HEK293 (cell line): ENCODE results near the gene CAPRIN2.

Experiments used
- CTCF ChIA-PET: fragments of 350-600 bp; formaldehyde crosslinking; extraction: SDS; loops from one replicate; lab custom pipeline; 2021; ENCODE audit warnings: antibody characterized with exemption; lab: Yijun Ruan, JAX
- POLR2A ChIA-PET: fragments of 300-600 bp; formaldehyde crosslinking; extraction: SDS; loops from one replicate; lab custom pipeline; 2020; ENCODE audit warnings: antibody characterized with exemption, inconsistent platforms; lab: Yijun Ruan, JAX
- H3K27ac ChIP-seq: fragments of 200-500 bp; sonication (Bioruptor generic); 2 replicates; pipeline ENCODE4 v1.5.1; 2014; ENCODE audit warnings: low read depth, low read length, control low read depth, inconsistent platforms; ENCODE audit errors: extremely low read depth
- H3K36me3 ChIP-seq, 2 experiments: fragments of 200-500 bp in 1 of 2; sonication (Bioruptor generic) in 1 of 2; 1 replicate in 1 of 2; 2 replicates in 1 of 2; pipeline ENCODE4 v1.5.1; 2014 to 2017; ENCODE audit warnings: inconsistent platforms in 2 of 2, low read length in 2 of 2; ENCODE audit not compliant: control insufficient read depth in 2 of 2, insufficient read depth in 1 of 2
- H3K4me1 ChIP-seq: fragments of 200-500 bp; sonication (Bioruptor generic); 2 replicates; pipeline ENCODE4 v1.5.1; 2014; ENCODE audit warnings: mild to moderate bottlenecking, low read length, inconsistent platforms; ENCODE audit not compliant: control insufficient read depth, insufficient read depth
- H3K4me3 ChIP-seq: 2 replicates; pipeline ENCODE4 v1.5.1; 2011; ENCODE audit warnings: low read depth, mild to moderate bottlenecking, control low read depth, low read length, moderate library complexity
- H3K9me3 ChIP-seq: fragments of 200-500 bp; sonication (Bioruptor generic); 2 replicates; pipeline ENCODE4 v1.5.1; 2014; ENCODE audit warnings: low read depth, low read length, inconsistent platforms; ENCODE audit not compliant: control insufficient read depth, insufficient read depth
- AEBP2 ChIP-seq: fragments of 450-650 bp; formaldehyde crosslinking; IDR thresholded peaks from 2 replicates; pipeline ENCODE4 v1.5.1; 2016; ENCODE audit warnings: missing biosample characterization, missing genetic modification characterization, borderline replicate concordance
- IKZF3 ChIP-seq: fragments of 450-650 bp; IDR thresholded peaks from 2 replicates; pipeline ENCODE4 v1.5.0; 2018; ENCODE audit warnings: missing biosample characterization, mild to moderate bottlenecking, missing genetic modification characterization, moderate library complexity
- PRDM10 ChIP-seq: fragments of 450-650 bp; formaldehyde crosslinking; IDR thresholded peaks from 2 replicates; pipeline ENCODE4 v1.5.1; 2016; ENCODE audit warnings: missing biosample characterization, missing genetic modification characterization
- REPIN1 ChIP-seq: fragments of 450-650 bp; formaldehyde crosslinking; IDR thresholded peaks from 2 replicates; pipeline ENCODE4 v1.5.1; 2017; ENCODE audit warnings: missing biosample characterization, missing genetic modification characterization, low read depth
- SCRT2 ChIP-seq: fragments of 450-650 bp; formaldehyde crosslinking; IDR thresholded peaks from 2 replicates; pipeline ENCODE4 v1.5.1; 2016; ENCODE audit warnings: missing biosample characterization, missing genetic modification characterization
- WT1 ChIP-seq: fragments of 450-650 bp; formaldehyde crosslinking; IDR thresholded peaks from 2 replicates; pipeline ENCODE4 v1.5.1; 2016; ENCODE audit warnings: missing biosample characterization, missing genetic modification characterization
- ZBTB49 ChIP-seq: fragments of 450-650 bp; formaldehyde crosslinking; IDR thresholded peaks from 2 replicates; pipeline ENCODE4 v1.5.1; 2016; ENCODE audit warnings: missing biosample characterization, missing genetic modification characterization, low read depth
- ZBTB7A ChIP-seq: fragments of 450-650 bp; formaldehyde crosslinking; IDR thresholded peaks from 2 replicates; pipeline ENCODE4 v1.5.1; 2016; ENCODE audit warnings: low read depth, missing biosample characterization, missing genetic modification characterization
- ZNF132 ChIP-seq: fragments of 450-650 bp; formaldehyde crosslinking; IDR thresholded peaks from 2 replicates; pipeline ENCODE4 v1.5.1; 2017; ENCODE audit warnings: missing biosample characterization, missing genetic modification characterization, borderline replicate concordance
- ZNF174 ChIP-seq: fragments of 450-650 bp; formaldehyde crosslinking; IDR thresholded peaks from 2 replicates; pipeline ENCODE4 v1.5.0; 2017; ENCODE audit warnings: missing biosample characterization, mild to moderate bottlenecking, missing genetic modification characterization
- ZNF2 ChIP-seq: fragments of 450-650 bp; formaldehyde crosslinking; IDR thresholded peaks from 2 replicates; pipeline ENCODE4 v1.5.1; 2016; ENCODE audit warnings: missing biosample characterization, missing genetic modification characterization
- ZNF221 ChIP-seq: fragments of 450-650 bp; formaldehyde crosslinking; IDR thresholded peaks from 2 replicates; pipeline ENCODE4 v1.5.1; 2017; ENCODE audit warnings: missing biosample characterization, missing genetic modification characterization, borderline replicate concordance
- ZNF335 ChIP-seq: fragments of 450-650 bp; formaldehyde crosslinking; conservative IDR thresholded peaks from 2 replicates; pipeline ENCODE4 v1.5.1; 2016; ENCODE audit warnings: missing biosample characterization, missing genetic modification characterization
- ZNF426 ChIP-seq: fragments of 450-650 bp; formaldehyde crosslinking; IDR thresholded peaks from 2 replicates; pipeline ENCODE4 v1.5.1; 2017; ENCODE audit warnings: missing biosample characterization, missing genetic modification characterization, mild to moderate bottlenecking, inconsistent platforms, moderate library complexity
- ZNF530 ChIP-seq: fragments of 450-650 bp; formaldehyde crosslinking; IDR thresholded peaks from 2 replicates; pipeline ENCODE4 v1.5.1; 2016; ENCODE audit warnings: low read depth, missing biosample characterization, missing genetic modification characterization
- ZNF549 ChIP-seq: fragments of 450-650 bp; IDR thresholded peaks from 2 replicates; pipeline ENCODE4 v1.5.1; 2018; ENCODE audit warnings: missing biosample characterization, missing genetic modification characterization, mild to moderate bottlenecking, inconsistent platforms, moderate library complexity
- ZNF600 ChIP-seq: fragments of 450-650 bp; formaldehyde crosslinking; IDR thresholded peaks from 2 replicates; pipeline ENCODE4 v1.5.1; 2016; ENCODE audit warnings: missing biosample characterization, missing genetic modification characterization
- ZNF629 ChIP-seq: fragments of 450-650 bp; formaldehyde crosslinking; IDR thresholded peaks from 2 replicates; pipeline ENCODE4 v1.5.1; 2017; ENCODE audit warnings: missing biosample characterization, missing genetic modification characterization
- ZNF654 ChIP-seq: fragments of 450-650 bp; formaldehyde crosslinking; IDR thresholded peaks from 2 replicates; pipeline ENCODE4 v1.5.1; 2016; ENCODE audit warnings: low read depth, missing biosample characterization, missing genetic modification characterization
- ZNF76 ChIP-seq: fragments of 450-650 bp; formaldehyde crosslinking; IDR thresholded peaks from 2 replicates; pipeline ENCODE4; 2016; ENCODE audit warnings: low read depth, missing biosample characterization, missing genetic modification characterization, borderline replicate concordance
- TF ChIP-seq, protein P1 (sequence below): fragments of 450-650 bp; formaldehyde crosslinking; IDR thresholded peaks from 2 replicates; pipeline ENCODE4 v1.5.1; 2017; ENCODE audit warnings: missing biosample characterization, missing genetic modification characterization
- TF ChIP-seq, protein P2 (sequence below): fragments of 450-650 bp; formaldehyde crosslinking; IDR thresholded peaks from 2 replicates; pipeline ENCODE4 v1.5.1; 2016; ENCODE audit warnings: missing biosample characterization, missing genetic modification characterization

CAPRIN2 gene

DNA sequence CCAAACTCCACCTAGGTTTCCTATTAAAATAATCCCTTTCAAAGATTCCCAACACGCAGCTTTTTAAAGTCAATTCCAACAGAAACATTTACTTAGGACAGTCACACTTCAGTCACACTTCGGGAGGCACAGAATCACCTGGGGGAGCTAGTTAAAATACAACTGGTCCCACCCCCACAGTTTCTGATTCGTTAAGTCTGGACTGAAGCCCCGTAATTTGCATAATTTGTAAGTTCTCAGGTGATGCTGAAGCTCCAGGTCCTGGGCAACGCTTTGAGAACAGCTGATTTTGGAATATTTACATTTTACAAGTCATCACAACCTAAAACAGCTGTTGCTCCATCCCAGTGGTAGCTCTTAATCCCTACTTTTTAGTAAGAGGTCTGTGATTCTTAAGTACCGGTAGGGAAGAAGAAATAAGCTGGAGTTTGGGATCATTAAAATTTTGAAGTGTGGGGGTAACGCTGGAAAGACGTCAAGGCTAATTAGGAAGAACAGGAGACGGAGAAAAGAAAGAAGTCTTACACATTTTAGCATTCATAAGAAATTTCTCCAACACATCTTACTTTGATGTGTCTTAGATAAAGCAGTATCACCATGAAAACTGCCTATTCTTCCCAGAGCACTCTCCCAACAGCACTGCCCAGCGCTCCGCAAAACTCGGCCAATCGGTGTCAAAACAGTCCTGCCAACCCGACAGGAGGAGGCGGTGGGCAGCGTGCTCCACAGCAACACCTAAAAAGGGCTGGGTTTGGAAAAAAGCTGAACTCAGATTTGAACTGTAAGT, 60.1 kb downstream of the CAPRIN2 start:
- H3K27ac ChIP-seq = peak overlapping the region; percentile 80; the same call in 1 of the 2 replicates
- TF ChIP-seq ZNF530 (tag by site-specific recombination) (no peak), ZNF2 (0 out of 2 replicates have a peak, but pooled peaks have one; percentile 3), IKZF3 (tag by site-specific recombination) (0 out of 2 replicates have a peak, but pooled peaks have one; percentile 15), ZNF76 (tag by site-specific recombination) (0 out of 2 replicates have a peak, but pooled peaks have one; percentile 17), ZNF600 (tag by site-specific recombination) (peak; percentile 85), ZNF629 (tag by site-specific recombination) (0 out of 2 replicates have a peak, but pooled peaks have one; percentile 33), PRDM10 (tag by site-specific recombination) (peak; percentile 58), ZNF335 (tag by site-specific recombination) (no peak)
- H3K9me3 ChIP-seq = no peaks in the 10 kb centered on the region
- ChIA-PET CTCF (interaction anchor here (0.6 to 0.9 kb wide), 7 partner anchors 31 to 1357 kb away, joined by 3 to 6 read pairs (median 3); no protein-coding TSS in a partner anchor), POLR2A (interaction anchor here (1.7 to 2.1 kb wide), 2 partner anchors 59 to 102 kb away, joined by 16 to 23 read pairs; partner anchors contain the start of gene CAPRIN2)
- H3K4me3 ChIP-seq = peak overlapping the region; percentile 98
- H3K36me3 ChIP-seq = no peaks in the 10 kb centered on the region
- peaks cover 2% of the 10 kb centered on the region for H3K4me1 ChIP-seq

DNA sequence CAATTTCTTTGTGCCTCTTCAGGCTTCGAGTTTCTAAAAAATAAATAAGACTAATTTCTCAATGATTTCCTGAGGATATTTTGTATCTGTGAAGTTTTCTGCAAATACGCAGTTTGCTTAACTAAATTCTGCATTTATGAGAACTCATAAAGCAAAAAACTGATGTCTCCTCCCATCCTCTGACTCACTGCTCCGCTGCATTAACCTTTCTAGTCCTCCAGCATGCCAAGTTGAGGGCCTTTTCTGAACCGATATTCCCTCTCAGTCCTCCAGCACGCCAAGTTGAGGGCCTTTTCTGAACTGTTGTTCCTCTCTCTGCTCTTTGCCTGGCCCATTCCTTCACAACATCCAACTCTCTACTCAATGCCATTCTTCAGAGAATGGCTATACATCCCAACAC, 62.3 kb downstream of the CAPRIN2 start:
- Histone ChIP-seq H3K4me1 (peaks cover 13% of the 10 kb centered on the region), H3K9me3 (no peaks in the 10 kb centered on the region), H3K4me3 (no peak overlapping the region), H3K36me3 (no peaks in the 10 kb centered on the region), H3K27ac (no peak overlapping the region)
- ChIA-PET POLR2A (no interaction called here), CTCF (no interaction called here)
- TF ChIP-seq ZNF654 (tag by site-specific recombination) = no peak
- no peak for TF ChIP-seq AEBP2 (tag by site-specific recombination)
- TF ChIP-seq, protein P1, sequence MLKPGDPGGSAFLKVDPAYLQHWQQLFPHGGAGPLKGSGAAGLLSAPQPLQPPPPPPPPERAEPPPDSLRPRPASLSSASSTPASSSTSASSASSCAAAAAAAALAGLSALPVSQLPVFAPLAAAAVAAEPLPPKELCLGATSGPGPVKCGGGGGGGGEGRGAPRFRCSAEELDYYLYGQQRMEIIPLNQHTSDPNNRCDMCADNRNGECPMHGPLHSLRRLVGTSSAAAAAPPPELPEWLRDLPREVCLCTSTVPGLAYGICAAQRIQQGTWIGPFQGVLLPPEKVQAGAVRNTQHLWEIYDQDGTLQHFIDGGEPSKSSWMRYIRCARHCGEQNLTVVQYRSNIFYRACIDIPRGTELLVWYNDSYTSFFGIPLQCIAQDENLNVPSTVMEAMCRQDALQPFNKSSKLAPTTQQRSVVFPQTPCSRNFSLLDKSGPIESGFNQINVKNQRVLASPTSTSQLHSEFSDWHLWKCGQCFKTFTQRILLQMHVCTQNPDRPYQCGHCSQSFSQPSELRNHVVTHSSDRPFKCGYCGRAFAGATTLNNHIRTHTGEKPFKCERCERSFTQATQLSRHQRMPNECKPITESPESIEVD (tag by site-specific recombination) = peak; percentile 96
- no peak for TF ChIP-seq ZBTB7A
- TF ChIP-seq, protein P2, sequence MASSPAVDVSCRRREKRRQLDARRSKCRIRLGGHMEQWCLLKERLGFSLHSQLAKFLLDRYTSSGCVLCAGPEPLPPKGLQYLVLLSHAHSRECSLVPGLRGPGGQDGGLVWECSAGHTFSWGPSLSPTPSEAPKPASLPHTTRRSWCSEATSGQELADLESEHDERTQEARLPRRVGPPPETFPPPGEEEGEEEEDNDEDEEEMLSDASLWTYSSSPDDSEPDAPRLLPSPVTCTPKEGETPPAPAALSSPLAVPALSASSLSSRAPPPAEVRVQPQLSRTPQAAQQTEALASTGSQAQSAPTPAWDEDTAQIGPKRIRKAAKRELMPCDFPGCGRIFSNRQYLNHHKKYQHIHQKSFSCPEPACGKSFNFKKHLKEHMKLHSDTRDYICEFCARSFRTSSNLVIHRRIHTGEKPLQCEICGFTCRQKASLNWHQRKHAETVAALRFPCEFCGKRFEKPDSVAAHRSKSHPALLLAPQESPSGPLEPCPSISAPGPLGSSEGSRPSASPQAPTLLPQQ (tag by site-specific recombination) = no peak
- no peak for TF ChIP-seq ZNF174 (tag by site-specific recombination)
- TF ChIP-seq ZNF221 (tag by site-specific recombination) = no peak
- no peak for TF ChIP-seq SCRT2
- no peak for TF ChIP-seq WT1 (tag by site-specific recombination)
- no peak for TF ChIP-seq ZNF132 (tag by site-specific recombination)
- no peak for TF ChIP-seq ZNF549 (tag by site-specific recombination)
- no peak for TF ChIP-seq ZBTB49 (tag by site-specific recombination)
- no peak for TF ChIP-seq REPIN1
- no peak for TF ChIP-seq ZNF426 (tag by site-specific recombination)
- 0 out of 2 replicates have a peak, but pooled peaks have one; percentile 48 for TF ChIP-seq ZNF335 (tag by site-specific recombination)
